Liver (tissue), 9 donors: Measurements from ENCODE around the gene FBXO7. TPM values are rescaled to one million over a fixed set of nuclear protein-coding genes. Genes with fewer than 3 reads are reported as not detected.

ENCODE experiments used
- DNase-seq: peaks from one replicate; pipeline ENCODE4 v3.0.0-alpha.2; 2017; ENCODE audit warnings: low spot score
- H3K27ac ChIP-seq, 2 donors: one replicate each; pipeline ENCODE4 v1.7.0; 2013; ENCODE audit warnings: inconsistent platforms in 2 of 2, low read length in 2 of 2, control low read depth in 1 of 2, low read depth in 1 of 2, mild to moderate bottlenecking in 1 of 2
- H3K27me3 ChIP-seq, 4 donors: one replicate each; pipeline versions ENCODE4 v1.6.1 to v1.7.0; 2013; ENCODE audit warnings: low read length in 3 of 4, inconsistent platforms in 1 of 4, mild to moderate bottlenecking in 1 of 4, moderate library complexity in 1 of 4; ENCODE audit not compliant: control insufficient read depth in 4 of 4, insufficient read depth in 4 of 4
- H3K36me3 ChIP-seq, 4 donors: one replicate each; pipeline versions ENCODE4 v1.6.1 to v1.7.0; 2013; ENCODE audit warnings: low read length in 3 of 4, mild to moderate bottlenecking in 3 of 4, low read depth in 1 of 4, moderate library complexity in 1 of 4; ENCODE audit not compliant: control insufficient read depth in 4 of 4, insufficient read depth in 3 of 4
- H3K4me1 ChIP-seq, 4 donors: one replicate each; pipeline versions ENCODE4 v1.6.1 to v1.7.0; 2013; ENCODE audit warnings: low read length in 3 of 4, mild to moderate bottlenecking in 3 of 4, moderate library complexity in 1 of 4; ENCODE audit not compliant: control insufficient read depth in 4 of 4, insufficient read depth in 4 of 4
- H3K4me3 ChIP-seq, 3 donors: one replicate each; pipeline versions ENCODE4 v1.6.1 to v1.7.0; 2013; ENCODE audit warnings: low read length in 3 of 3, control low read depth in 1 of 3, low read depth in 1 of 3, mild to moderate bottlenecking in 1 of 3
- H3K9ac ChIP-seq, 2 donors: one replicate each; pipeline ENCODE4 v1.7.0; 2013; ENCODE audit warnings: low read length in 2 of 2, mild to moderate bottlenecking in 2 of 2, moderate library complexity in 2 of 2, control low read depth in 1 of 2, low read depth in 1 of 2
- H3K9me3 ChIP-seq, 4 donors: one replicate each; pipeline versions ENCODE4 v1.6.1 to v1.7.0; 2013; ENCODE audit warnings: low read length in 3 of 4; ENCODE audit not compliant: control insufficient read depth in 4 of 4
- CTCF ChIP-seq: fragments of 150-350 bp; IDR thresholded peaks from 2 replicates; pipeline ENCODE4 v1.5.1; 2017; ENCODE audit warnings: improper control_type of control experiment, low read depth, low read length; ENCODE audit not compliant: missing input control
- FOXA2 ChIP-seq: IDR thresholded peaks from 2 replicates; pipeline ENCODE4 v1.6.1; 2016; ENCODE audit warnings: antibody characterized with exemption
- GABPA ChIP-seq, 2 donors: IDR thresholded peaks in 1 of 2; conservative IDR thresholded peaks in 1 of 2; 2 replicates each; pipeline ENCODE4 v1.6.1; 2016; ENCODE audit warnings: antibody characterized with exemption in 2 of 2, mild to moderate bottlenecking in 1 of 2, moderate library complexity in 1 of 2
- HNF4A ChIP-seq, 2 donors: conservative IDR thresholded peaks; 2 replicates each; pipeline ENCODE4 v1.6.1; 2016; ENCODE audit warnings: antibody characterized with exemption in 2 of 2, mild to moderate bottlenecking in 2 of 2
- HNF4G ChIP-seq: IDR thresholded peaks from 2 replicates; pipeline ENCODE4 v1.6.1; 2016; ENCODE audit warnings: antibody characterized with exemption
- JUND ChIP-seq, 2 donors: IDR thresholded peaks; 2 replicates each; pipeline ENCODE4 v1.6.1; 2016; ENCODE audit warnings: antibody characterized with exemption in 2 of 2
- NR2F2 ChIP-seq: IDR thresholded peaks from 2 replicates; pipeline ENCODE4 v1.6.1; 2016; ENCODE audit warnings: antibody characterized with exemption
- RAD21 ChIP-seq, 2 donors: IDR thresholded peaks; 2 replicates each; pipeline ENCODE4 v1.6.1; 2016; ENCODE audit warnings: antibody characterized with exemption in 2 of 2, mild to moderate bottlenecking in 2 of 2
- RXRA ChIP-seq, 2 donors: IDR thresholded peaks; 2 replicates each; pipeline ENCODE4 v1.6.1; 2017 to 2018; ENCODE audit warnings: antibody characterized with exemption in 2 of 2, mild to moderate bottlenecking in 1 of 2
- SP1 ChIP-seq: IDR thresholded peaks from 2 replicates; pipeline ENCODE4 v1.6.1; 2018; ENCODE audit warnings: antibody characterized with exemption, mild to moderate bottlenecking
- TAF1 ChIP-seq: conservative IDR thresholded peaks from 2 replicates; pipeline ENCODE4 v1.6.1; 2016; ENCODE audit warnings: antibody characterized with exemption, mild to moderate bottlenecking
- YY1 ChIP-seq: IDR thresholded peaks from 2 replicates; pipeline ENCODE4 v1.6.1; 2016; ENCODE audit warnings: antibody characterized with exemption, mild to moderate bottlenecking
- ZBTB33 ChIP-seq: IDR thresholded peaks from 2 replicates; pipeline ENCODE4 v1.6.1; 2016; ENCODE audit warnings: antibody characterized with exemption
- WGBS: extraction: QIAGEN DNeasy Blood & Tissue Kit; methylation state at CpG from one replicate; pipeline ENCODE4 v1.1.7; 2013; 5-methylcytosine and 5-hydroxymethylcytosine counted together
- polyA plus RNA-seq, 2 donors: library from polyadenylated mRNA; stranded (reverse) in 1 of 2; unstranded in 1 of 2; fragments of 200-250 nt in 1 of 2; fragments of >200 nt in 1 of 2; fragmentation: Nextera tagmentation in 1 of 2; extraction: Ambion mirVana in 1 of 2; gene quantifications; one replicate each; pipeline versions ENCODE4 v1.2.1 to v1.2.3, GENCODE V29; 2013 to 2015
- total RNA-seq, 2 donors: library from RNA; depleted of rRNA; stranded (reverse); fragments of >200 nt; gene quantifications; one replicate each; pipeline ENCODE4 v1.2.3, GENCODE V29; 2014
- TF ChIP-seq, protein P1 (sequence below): IDR thresholded peaks from 2 replicates; pipeline ENCODE4 v1.6.1; 2016; ENCODE audit warnings: antibody characterized with exemption
- donor health status: healthy.
- donor health status: healthy.
- donor health status: healthy.
- donor health status: healthy.
- donor health status: healthy.

Gene FBXO7
- total and polyA plus RNA-seq, 4 donors: 37.9 to 179 (median 50.8) TPM

GRCh38 chr22:32430352-32430751, 44.3 kb upstream of the FBXO7 start:
- peaks cover 0 to 5% (median 2%) of the 10 kb centered on the region in 4 donors for H3K4me1 ChIP-seq
- H3K9ac ChIP-seq: no peak overlapping the region
- no peaks in the 10 kb centered on the region for H3K9me3 ChIP-seq
- WGBS: 90% methylated on average over 1 of the region's 1 CpG
- DNase-seq: no peak
- H3K27ac ChIP-seq: no peak overlapping the region
- no peak for TF ChIP-seq SP1
- TF ChIP-seq HNF4A (conservative IDR thresholded peaks at IDR 0.05): no peak
- no peak for TF ChIP-seq JUND (IDR thresholded peaks at IDR 0.05)
- TF ChIP-seq RAD21 (IDR thresholded peaks at IDR 0.05): no peak
- no peak for TF ChIP-seq GABPA (IDR thresholded peaks at IDR 0.05 in 1 of 2, conservative IDR thresholded peaks at IDR 0.05 in 1 of 2)
- no peak for TF ChIP-seq ZBTB33
- no peak for TF ChIP-seq TAF1
- no peak for TF ChIP-seq HNF4G
- TF ChIP-seq NR2F2: no peak
- TF ChIP-seq RXRA (IDR thresholded peaks at IDR 0.05): no peak
- TF ChIP-seq CTCF: no peak
- no peak for TF ChIP-seq FOXA2
- no peaks in the 10 kb centered on the region for H3K36me3 ChIP-seq
- H3K4me3 ChIP-seq: no peak overlapping the region
- H3K27me3 ChIP-seq: no peaks in the 10 kb centered on the region

GRCh38 chr22:32444068-32444467, 30.5 kb upstream of the FBXO7 start:
- 40% methylated on average over 6 of the region's 6 CpGs for WGBS
- DNase-seq: no peak
- no peaks in the 10 kb centered on the region for H3K27me3 ChIP-seq

More at GRCh38 chr22:32444068-32444467, 30.5 kb upstream of the FBXO7 start:
- TF ChIP-seq HNF4G (no peak), YY1 (no peak), RXRA (IDR thresholded peaks at IDR 0.05) (no peak), RAD21 (IDR thresholded peaks at IDR 0.05) (peak; percentile 64 to 70), TAF1 (no peak), NR2F2 (no peak), CTCF (peak; percentile 33), FOXA2 (no peak)
- TF ChIP-seq, protein P1, sequence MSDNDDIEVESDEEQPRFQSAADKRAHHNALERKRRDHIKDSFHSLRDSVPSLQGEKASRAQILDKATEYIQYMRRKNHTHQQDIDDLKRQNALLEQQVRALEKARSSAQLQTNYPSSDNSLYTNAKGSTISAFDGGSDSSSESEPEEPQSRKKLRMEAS: no peak
- Histone ChIP-seq H3K9me3 (no peaks in the 10 kb centered on the region), H3K27ac (no peak overlapping the region), H3K4me1 (no peaks in the 10 kb centered on the region), H3K36me3 (no peaks in the 10 kb centered on the region), H3K4me3 (no peak overlapping the region), H3K9ac (no peak overlapping the region)
